GM12801 (cell line): Measurements from ENCODE around the gene SSC4D.

Experiments
- CTCF ChIP-seq: IDR thresholded peaks from one replicate; pipeline ENCODE4 v1.5.1; 2011; ENCODE audit warnings: control low read depth; ENCODE audit not compliant: insufficient read length; ENCODE audit errors: extremely low read depth

Gene SSC4D

GRCh38 chr7:76359978-76360638, 49.4 kb downstream of the SSC4D start:
- no peak for TF ChIP-seq CTCF

- TF ChIP-seq CTCF, result no peak
Observed at GRCh38 chr7:76359111-76359977, 50.2 kb downstream of the SSC4D start.

GRCh38 chr7:76358481-76359110, 50.9 kb downstream of the SSC4D start, which contains the start of gene YWHAG:
Gene YWHAG, minus strand, starts transcription at chr7:76358991. Its CDS starts 183 bp downstream, at chr7:76358808.
- no peak for TF ChIP-seq CTCF

DNA sequence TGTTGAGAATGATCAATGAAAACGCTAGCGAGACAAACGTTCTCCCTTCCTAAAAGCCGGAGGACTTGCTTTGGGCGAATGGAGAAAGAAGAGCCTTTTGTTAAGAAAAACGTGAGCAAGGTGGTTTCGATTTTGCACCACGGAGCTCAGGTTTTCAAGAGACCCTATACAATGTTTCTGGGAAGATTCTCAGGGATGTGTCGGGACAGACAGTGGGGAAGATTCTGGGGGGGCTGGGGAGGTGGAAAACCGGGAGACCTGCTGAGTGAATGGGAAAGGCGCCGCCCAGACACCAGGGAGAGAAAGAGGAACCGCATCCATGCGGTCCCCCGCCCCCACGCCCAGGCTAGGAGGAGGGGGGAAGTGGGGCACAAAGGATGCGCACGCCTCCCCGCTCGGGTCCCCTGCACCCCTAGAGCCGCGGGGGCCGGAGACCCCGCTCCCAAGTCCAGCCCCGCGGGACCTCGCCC, 51.5 kb downstream of the SSC4D start:
- no peak for TF ChIP-seq CTCF

DNA sequence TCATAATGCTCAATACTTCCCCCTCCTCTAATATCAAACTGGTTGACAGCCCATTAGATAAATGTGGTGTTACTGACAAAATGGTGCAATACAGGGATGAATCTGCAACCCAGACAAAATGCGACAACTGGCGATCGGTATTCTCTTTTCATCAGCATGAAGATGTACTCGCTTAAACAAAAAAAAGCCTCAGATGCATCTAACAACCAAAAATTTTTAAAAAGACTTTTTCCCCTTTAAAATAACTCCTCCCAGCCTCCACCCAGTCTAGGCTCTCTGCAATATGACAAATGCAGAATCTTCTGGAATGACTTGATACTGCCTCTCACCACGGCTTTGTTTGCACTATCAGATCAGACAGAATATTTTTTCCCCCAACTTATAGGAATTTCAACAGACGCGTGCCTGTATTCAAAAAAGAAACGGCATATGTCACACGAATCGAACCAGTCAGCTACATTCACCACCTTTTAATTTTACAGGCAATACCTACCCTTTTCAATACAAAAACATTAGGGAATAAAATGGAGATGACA, 52.0 kb downstream of the SSC4D start:
- TF ChIP-seq CTCF, result no peak

DNA sequence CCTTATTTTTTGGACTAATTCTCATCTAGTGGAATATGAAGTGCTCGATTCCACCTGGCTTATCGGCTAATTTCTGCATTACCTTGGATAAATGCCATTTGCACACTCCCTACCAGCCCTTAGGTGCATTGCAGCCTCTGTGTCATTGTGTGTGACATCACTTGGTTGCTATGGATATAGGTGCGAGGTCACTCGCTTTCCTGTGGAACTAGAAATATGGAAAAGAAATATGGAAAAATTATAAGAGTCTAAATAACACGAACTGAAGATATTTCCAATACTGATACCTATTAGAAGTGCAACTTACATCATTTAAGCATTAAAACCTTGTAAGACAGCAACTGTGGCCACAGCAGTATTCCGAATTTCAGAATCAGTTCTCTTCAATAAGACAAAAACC, 52.7 kb downstream of the SSC4D start:
- TF ChIP-seq CTCF, result no peak

GRCh38 chr7:76356115-76356514, 53.4 kb downstream of the SSC4D start:
- TF ChIP-seq CTCF, result no peak
